ENCODE measurements around the gene ABCE1.

The ABCE1 gene

GRCh38 chr4:145161549-145161948 lies 63.4 kb downstream of the ABCE1 start:
- Histone ChIP-seq H3K14ac (ENCODE audit: low read length) (no peak overlapping the region), H4K8ac (ENCODE audit: low read depth, low read length) (no peak overlapping the region), H3K4me2 (ENCODE audit: insufficient read depth, low read length, poor library complexity, severe bottlenecking) (no peak overlapping the region), H3K4me1 (ENCODE audit: control insufficient read depth in 2 of 2, insufficient read depth in 1 of 2, low read depth in 1 of 2, low read length in 2 of 2) (no peaks in the 10 kb centered on the region), H2BK120ac (ENCODE audit: low read depth, low read length) (no peak overlapping the region), H3K18ac (ENCODE audit: low read length) (no peak overlapping the region), H3K4ac (ENCODE audit: low read length) (no peak overlapping the region), H3K27ac (replicated peaks; ENCODE audit: low read length) (no peak overlapping the region), H4K91ac (ENCODE audit: low read depth, low read length, poor library complexity) (no peak overlapping the region), H3K27me3 (ENCODE audit: control insufficient read depth in 3 of 3, insufficient read depth in 3 of 3, low read depth in 1 of 3, low read length in 3 of 3) (no peaks in the 10 kb centered on the region), H3K23ac (ENCODE audit: low read depth, low read length, poor library complexity) (no peak overlapping the region), H3K79me1 (ENCODE audit: low read depth, low read length) (no peaks in the 10 kb centered on the region), H3K9me3 (replicated peaks in 1 of 2; ENCODE audit: control insufficient read depth in 2 of 2, insufficient read depth in 1 of 2, low read depth in 1 of 2, low read length in 2 of 2) (no peaks in the 10 kb centered on the region), H3K36me3 (replicated peaks in 1 of 2; ENCODE audit: control insufficient read depth in 2 of 2, insufficient read depth in 2 of 2, low read length in 2 of 2) (peaks cover 3 to 86% of the 10 kb centered on the region in 2 donors), H2BK5ac (ENCODE audit: low read length) (no peak overlapping the region), H3K4me3 (ENCODE audit: low read length in 2 of 2) (no peak overlapping the region), H2AFZ (ENCODE audit: low read length) (no peak overlapping the region), H2AK5ac (ENCODE audit: low read depth, low read length) (no peak overlapping the region), H2BK15ac (ENCODE audit: low read length) (no peak overlapping the region), H3K9ac (ENCODE audit: low read depth, low read length, poor library complexity) (no peak overlapping the region), H2BK12ac (ENCODE audit: low read length) (no peak overlapping the region)
- no peak for DNase-seq (ENCODE audit: low spot score)
- no CpG with 5 or more reads among the region's 2 CpGs for WGBS, 2 donors (ENCODE audit: extremely low coverage in 2 of 2, insufficient read length in 2 of 2, insufficient replicate concordance in 1 of 2)

- H4K91ac ChIP-seq (ENCODE audit: low read depth, low read length, poor library complexity), result no peak overlapping the region
- H3K18ac ChIP-seq (ENCODE audit: low read length), result no peak overlapping the region
- no peak overlapping the region for H2BK12ac ChIP-seq (ENCODE audit: low read length)
- H3K4me2 ChIP-seq (ENCODE audit: insufficient read depth, low read length, poor library complexity, severe bottlenecking), result no peak overlapping the region
- no peak overlapping the region for H3K27ac ChIP-seq (replicated peaks; ENCODE audit: low read length)
- H3K4ac ChIP-seq (ENCODE audit: low read length), result no peak overlapping the region
- no peak overlapping the region for H4K8ac ChIP-seq (ENCODE audit: low read depth, low read length)
- H3K14ac ChIP-seq (ENCODE audit: low read length), result no peak overlapping the region
- no peak overlapping the region for H2AFZ ChIP-seq (ENCODE audit: low read length)
- H3K9ac ChIP-seq (ENCODE audit: low read depth, low read length, poor library complexity), result no peak overlapping the region
- no peak for DNase-seq (ENCODE audit: low spot score)
- H3K4me1 ChIP-seq (ENCODE audit: control insufficient read depth in 2 of 2, insufficient read depth in 1 of 2, low read depth in 1 of 2, low read length in 2 of 2), result no peaks in the 10 kb centered on the region
- no peak overlapping the region for H3K23ac ChIP-seq (ENCODE audit: low read depth, low read length, poor library complexity)
- WGBS, 2 donors (ENCODE audit: extremely low coverage in 2 of 2, insufficient read length in 2 of 2, insufficient replicate concordance in 1 of 2), result no CpG with 5 or more reads among the region's 2 CpGs
- no peak overlapping the region for H2AK5ac ChIP-seq (ENCODE audit: low read depth, low read length)
- H3K27me3 ChIP-seq (ENCODE audit: control insufficient read depth in 3 of 3, insufficient read depth in 3 of 3, low read depth in 1 of 3, low read length in 3 of 3), result no peaks in the 10 kb centered on the region
- H3K36me3 ChIP-seq (replicated peaks in 1 of 2; ENCODE audit: control insufficient read depth in 2 of 2, insufficient read depth in 2 of 2, low read length in 2 of 2), result peaks cover 4 to 85% of the 10 kb centered on the region in 2 donors
- H3K9me3 ChIP-seq (replicated peaks in 1 of 2; ENCODE audit: control insufficient read depth in 2 of 2, insufficient read depth in 1 of 2, low read depth in 1 of 2, low read length in 2 of 2), result peaks cover 0 to 4% of the 10 kb centered on the region in 2 donors
- no peak overlapping the region for H3K4me3 ChIP-seq (ENCODE audit: low read length in 2 of 2)
- H2BK120ac ChIP-seq (ENCODE audit: low read depth, low read length), result no peak overlapping the region
- H2BK15ac ChIP-seq (ENCODE audit: low read length), result no peak overlapping the region
- H3K79me1 ChIP-seq (ENCODE audit: low read depth, low read length), result no peaks in the 10 kb centered on the region
- H2BK5ac ChIP-seq (ENCODE audit: low read length), result no peak overlapping the region
Observed at GRCh38 chr4:145167887-145168286, 69.8 kb downstream of the ABCE1 start.

DNA sequence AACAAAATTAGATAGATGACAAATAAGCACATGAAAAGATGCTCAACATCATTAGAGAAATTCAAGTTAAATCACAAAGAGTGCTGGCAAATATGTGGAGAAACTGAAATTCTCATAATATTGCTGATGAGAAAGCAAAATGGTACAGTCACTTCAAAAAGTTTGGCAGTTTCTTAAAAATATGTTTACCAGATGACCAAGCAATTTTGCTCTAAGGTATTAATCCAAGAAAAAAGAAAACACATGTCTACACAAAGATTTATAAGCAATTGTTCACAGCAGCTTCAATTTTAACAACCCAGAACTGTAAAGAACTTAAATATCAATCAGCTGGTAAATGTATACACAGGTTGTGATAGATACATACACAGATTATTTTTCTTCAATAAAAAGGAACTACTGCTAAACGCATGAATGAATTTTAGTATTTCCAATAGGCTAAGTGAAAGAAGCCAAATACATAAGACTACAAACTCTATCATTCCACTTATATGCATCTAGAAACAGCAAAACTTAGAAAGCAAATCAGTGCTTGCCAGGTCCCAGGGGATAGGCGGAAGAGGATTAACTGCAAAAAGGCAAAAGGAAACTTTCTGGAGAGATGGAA lies 70.6 kb downstream of the ABCE1 start:
- WGBS, 2 donors (ENCODE audit: extremely low coverage in 2 of 2, insufficient read length in 2 of 2, insufficient replicate concordance in 1 of 2), result no CpG with 5 or more reads among the region's 2 CpGs
- H3K4me1 ChIP-seq (ENCODE audit: control insufficient read depth in 2 of 2, insufficient read depth in 1 of 2, low read depth in 1 of 2, low read length in 2 of 2), result no peaks in the 10 kb centered on the region

GRCh38 chr4:145170223-145170622 lies 72.1 kb downstream of the ABCE1 start:
- H2AFZ ChIP-seq (ENCODE audit: low read length), result no peak overlapping the region
- H3K27me3 ChIP-seq (ENCODE audit: control insufficient read depth in 3 of 3, insufficient read depth in 3 of 3, low read depth in 1 of 3, low read length in 3 of 3), result no peaks in the 10 kb centered on the region
- H2BK12ac ChIP-seq (ENCODE audit: low read length), result no peak overlapping the region
- H2BK120ac ChIP-seq (ENCODE audit: low read depth, low read length), result no peak overlapping the region
- H2AK5ac ChIP-seq (ENCODE audit: low read depth, low read length), result no peak overlapping the region
- H3K4me1 ChIP-seq (ENCODE audit: control insufficient read depth in 2 of 2, insufficient read depth in 1 of 2, low read depth in 1 of 2, low read length in 2 of 2), result no peaks in the 10 kb centered on the region
- H3K27ac ChIP-seq (replicated peaks; ENCODE audit: low read length), result no peak overlapping the region
- no peak overlapping the region for H3K4me3 ChIP-seq (ENCODE audit: low read length in 2 of 2)
- peaks cover 0 to 4% of the 10 kb centered on the region in 2 donors for H3K9me3 ChIP-seq (replicated peaks in 1 of 2; ENCODE audit: control insufficient read depth in 2 of 2, insufficient read depth in 1 of 2, low read depth in 1 of 2, low read length in 2 of 2)
- H2BK5ac ChIP-seq (ENCODE audit: low read length), result no peak overlapping the region
- no CpG with 5 or more reads among the region's 1 CpG for WGBS, 2 donors (ENCODE audit: extremely low coverage in 2 of 2, insufficient read length in 2 of 2, insufficient replicate concordance in 1 of 2)
- H2BK15ac ChIP-seq (ENCODE audit: low read length), result no peak overlapping the region
- no peak overlapping the region for H3K4ac ChIP-seq (ENCODE audit: low read length)
- no peak overlapping the region for H4K8ac ChIP-seq (ENCODE audit: low read depth, low read length)
- H3K18ac ChIP-seq (ENCODE audit: low read length), result no peak overlapping the region
- no peak overlapping the region for H3K23ac ChIP-seq (ENCODE audit: low read depth, low read length, poor library complexity)
- no peak overlapping the region for H3K4me2 ChIP-seq (ENCODE audit: insufficient read depth, low read length, poor library complexity, severe bottlenecking)
- DNase-seq (ENCODE audit: low spot score), result no peak
- peaks cover 5 to 85% of the 10 kb centered on the region in 2 donors for H3K36me3 ChIP-seq (replicated peaks in 1 of 2; ENCODE audit: control insufficient read depth in 2 of 2, insufficient read depth in 2 of 2, low read length in 2 of 2)
- H3K79me1 ChIP-seq (ENCODE audit: low read depth, low read length), result no peaks in the 10 kb centered on the region
- H3K14ac ChIP-seq (ENCODE audit: low read length), result no peak overlapping the region
- no peak overlapping the region for H3K9ac ChIP-seq (ENCODE audit: low read depth, low read length, poor library complexity)
- no peak overlapping the region for H4K91ac ChIP-seq (ENCODE audit: low read depth, low read length, poor library complexity)

More for the DNA sequence above, 70.6 kb downstream of the ABCE1 start:
- Histone ChIP-seq H3K27me3 (ENCODE audit: control insufficient read depth in 3 of 3, insufficient read depth in 3 of 3, low read depth in 1 of 3, low read length in 3 of 3) (no peaks in the 10 kb centered on the region), H3K23ac (ENCODE audit: low read depth, low read length, poor library complexity) (no peak overlapping the region), H3K14ac (ENCODE audit: low read length) (no peak overlapping the region), H3K4me2 (ENCODE audit: insufficient read depth, low read length, poor library complexity, severe bottlenecking) (no peak overlapping the region), H4K8ac (ENCODE audit: low read depth, low read length) (no peak overlapping the region), H3K4ac (ENCODE audit: low read length) (no peak overlapping the region), H3K36me3 (replicated peaks in 1 of 2; ENCODE audit: control insufficient read depth in 2 of 2, insufficient read depth in 2 of 2, low read length in 2 of 2) (peaks cover 4 to 84% of the 10 kb centered on the region in 2 donors), H2AFZ (ENCODE audit: low read length) (no peak overlapping the region), H2BK5ac (ENCODE audit: low read length) (no peak overlapping the region), H4K91ac (ENCODE audit: low read depth, low read length, poor library complexity) (no peak overlapping the region), H2BK12ac (ENCODE audit: low read length) (no peak overlapping the region), H3K18ac (ENCODE audit: low read length) (no peak overlapping the region), H3K27ac (replicated peaks; ENCODE audit: low read length) (no peak overlapping the region), H2BK15ac (ENCODE audit: low read length) (no peak overlapping the region), H3K9ac (ENCODE audit: low read depth, low read length, poor library complexity) (no peak overlapping the region), H2BK120ac (ENCODE audit: low read depth, low read length) (no peak overlapping the region), H3K9me3 (replicated peaks in 1 of 2; ENCODE audit: control insufficient read depth in 2 of 2, insufficient read depth in 1 of 2, low read depth in 1 of 2, low read length in 2 of 2) (peaks cover 0 to 4% of the 10 kb centered on the region in 2 donors), H2AK5ac (ENCODE audit: low read depth, low read length) (no peak overlapping the region), H3K79me1 (ENCODE audit: low read depth, low read length) (no peaks in the 10 kb centered on the region), H3K4me3 (ENCODE audit: low read length in 2 of 2) (no peak overlapping the region)
- no peak for DNase-seq (ENCODE audit: low spot score)
